Amniotic stem cell (primary cell): ENCODE results near the gene SGCE.
A peak's percentile ranks its signal among the peaks of the same experiment; 100 is the strongest.

ENCODE experiments used
- DNase-seq: peaks from one replicate; lab custom pipeline; 2025; lab: John Stamatoyannopoulos, UW

The SGCE gene

DNA sequence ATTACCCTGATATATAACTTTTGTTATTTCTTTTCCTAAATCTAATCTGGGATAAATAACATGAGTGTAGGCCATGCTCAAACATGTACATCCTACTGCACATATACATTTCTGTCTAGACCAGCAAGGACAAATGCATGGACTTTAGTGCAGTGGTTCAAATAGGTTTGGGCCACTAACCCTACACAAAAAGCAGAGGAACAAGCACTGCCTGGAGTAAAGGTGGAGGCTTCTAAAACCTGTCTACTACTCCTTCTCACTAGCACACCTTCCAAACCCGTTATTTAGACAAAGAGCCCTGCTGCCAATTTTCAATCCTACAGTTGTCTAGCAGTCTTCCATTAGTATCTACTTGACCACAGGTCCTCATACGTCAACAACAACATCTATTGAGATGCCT is 34.8 kb downstream of the SGCE start:
- DNase-seq, result no peak

DNA sequence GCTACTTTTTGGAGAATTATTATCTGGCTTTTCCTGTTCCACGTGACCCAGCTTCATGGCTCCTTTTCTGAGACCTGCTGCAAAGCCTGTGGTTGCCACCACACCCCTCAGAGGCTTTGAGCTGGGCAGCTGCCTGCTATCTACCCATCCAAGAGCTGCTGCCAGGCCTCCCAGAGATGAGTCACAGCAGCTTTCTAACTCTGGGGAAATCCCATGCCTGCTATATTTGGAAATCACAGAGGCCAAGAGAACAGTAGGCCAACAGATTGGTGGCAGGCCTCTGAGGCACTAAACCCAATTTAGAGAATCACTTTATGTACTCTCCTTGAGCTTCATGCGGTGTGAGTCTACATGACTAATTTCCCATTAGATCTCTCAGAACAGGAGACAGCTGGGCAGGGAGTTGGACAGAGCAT is 35.2 kb downstream of the SGCE start:
- peak; percentile 83 for DNase-seq

DNA sequence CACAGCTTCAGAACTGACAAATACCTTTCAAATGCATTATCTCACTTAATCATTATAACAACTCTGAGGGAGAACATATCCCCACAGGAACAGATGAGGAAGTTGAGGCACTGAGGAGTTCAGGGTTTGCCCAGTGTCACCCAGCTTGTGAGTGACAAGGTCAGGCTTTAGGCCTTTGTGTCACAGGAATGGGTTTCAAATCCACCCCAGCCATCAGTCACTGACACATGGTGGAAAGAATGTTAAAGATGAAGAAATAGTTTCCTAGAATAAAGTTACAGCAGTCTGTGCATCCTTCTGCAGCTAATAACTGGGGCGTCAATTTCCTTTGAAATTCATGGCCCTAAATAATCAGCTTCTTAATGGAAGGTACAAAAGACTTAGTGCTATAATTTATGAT is 37.8 kb downstream of the SGCE start:
- DNase-seq, result no peak

DNA sequence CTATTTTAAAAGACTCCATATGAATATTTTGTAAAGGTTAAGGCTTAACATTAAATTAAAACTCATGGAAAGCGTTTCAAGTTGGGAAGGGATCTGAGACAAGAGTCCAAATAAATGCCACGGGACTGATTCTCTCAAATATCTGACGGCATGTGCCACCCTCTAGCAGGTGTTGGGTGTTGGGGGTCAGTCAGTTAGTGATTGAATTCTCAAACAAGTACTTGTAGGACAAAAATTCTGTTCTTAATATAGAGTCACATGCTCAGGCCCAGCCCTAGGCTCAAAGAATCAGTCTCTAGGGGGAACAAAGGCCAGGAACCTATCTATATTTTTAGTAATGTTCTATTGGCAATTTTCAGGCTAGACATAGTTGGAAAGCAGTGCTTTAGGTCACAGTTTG is 39.1 kb downstream of the SGCE start:
- DNase-seq, result no peak

DNA sequence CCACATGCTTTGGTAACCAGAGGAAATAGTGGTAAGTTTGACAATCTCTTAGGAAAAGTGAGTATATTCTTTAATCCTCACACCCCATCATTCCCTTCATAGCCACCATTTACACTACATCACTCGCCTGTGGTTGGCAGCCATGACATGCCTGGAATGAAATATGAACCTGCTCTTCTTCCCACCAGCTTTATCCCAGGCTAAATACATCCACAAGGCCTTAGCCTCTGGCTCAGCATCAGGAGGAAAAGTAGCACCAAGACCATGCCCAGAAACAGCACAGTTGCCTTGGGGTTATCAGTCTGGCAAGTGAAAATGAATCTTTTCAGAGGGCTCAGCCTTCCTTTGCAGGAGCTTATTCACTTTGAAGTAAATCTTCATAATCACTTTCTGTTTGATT is 40.3 kb downstream of the SGCE start:
- DNase-seq, result no peak

DNA sequence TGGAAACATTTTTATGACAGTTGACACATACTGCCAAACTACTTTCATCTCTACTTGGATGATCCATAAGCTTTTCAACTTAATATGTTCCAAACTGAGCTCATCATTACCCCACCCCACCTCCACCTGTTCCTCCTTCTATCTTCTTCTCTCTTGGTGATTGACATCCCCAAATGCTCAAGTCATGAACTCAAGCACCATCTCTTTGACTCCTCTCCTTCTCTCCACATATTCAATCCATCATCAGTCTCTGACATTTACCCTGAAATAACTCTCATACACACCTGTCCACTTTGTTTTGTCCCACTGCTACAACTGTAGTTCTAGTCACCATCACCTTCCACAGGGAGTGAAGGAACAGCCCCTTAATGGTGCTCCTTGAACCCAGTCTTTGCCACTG is 43.3 kb downstream of the SGCE start:
- no peak for DNase-seq

DNA sequence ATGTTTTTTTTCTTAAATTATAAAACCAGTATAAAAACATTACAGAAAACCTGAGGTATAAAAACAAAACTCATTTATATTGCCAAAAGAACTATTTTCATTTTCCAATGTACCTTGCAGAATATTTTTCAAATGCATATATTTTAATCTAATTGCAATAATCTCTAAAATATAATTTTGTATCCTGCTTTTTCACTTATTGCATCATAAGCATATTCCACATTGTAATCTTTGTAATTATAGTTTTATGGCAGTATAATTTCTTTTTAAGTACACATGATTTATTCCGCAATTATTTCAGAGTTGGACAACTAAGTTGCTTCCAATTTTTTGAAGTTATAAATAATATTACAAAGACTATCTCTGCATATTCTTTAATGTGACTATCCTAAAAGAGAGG is 43.7 kb downstream of the SGCE start:
- no peak for DNase-seq

DNA sequence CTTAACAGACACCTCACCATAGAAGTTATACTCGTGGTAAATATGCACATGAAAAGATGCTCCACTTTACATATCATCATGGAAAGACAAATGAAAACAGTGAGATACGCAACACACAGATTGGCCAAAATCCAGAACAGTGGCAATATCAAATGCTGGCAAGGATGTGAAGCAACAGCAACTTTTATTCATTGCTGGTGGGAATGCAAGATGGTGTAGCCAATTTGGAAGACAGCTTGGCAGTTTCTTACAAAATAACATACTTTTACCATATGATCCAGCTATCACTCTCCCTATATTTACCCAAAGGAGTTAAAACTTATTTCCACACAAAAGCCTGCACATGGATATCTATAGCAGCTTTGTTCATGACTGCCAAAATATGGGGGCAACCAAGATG is 46.4 kb downstream of the SGCE start:
- no peak for DNase-seq

DNA sequence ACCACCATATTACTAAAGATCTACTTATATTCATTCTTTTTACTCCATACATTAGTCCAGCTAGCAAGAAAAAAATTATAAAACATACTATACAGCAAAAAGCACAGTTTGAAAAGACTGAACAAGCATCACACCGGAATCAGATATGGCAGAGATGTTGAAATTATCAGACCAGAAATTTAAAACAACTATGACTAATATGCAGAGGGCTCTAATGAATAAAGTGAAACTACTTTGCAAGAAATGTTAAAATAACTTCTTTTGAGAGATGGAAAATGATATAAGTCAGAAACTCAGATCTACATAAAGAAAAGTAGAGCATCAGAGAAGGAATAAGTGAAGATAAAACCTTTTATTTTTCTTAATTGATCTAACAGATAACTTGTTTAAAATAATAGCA is 50.9 kb downstream of the SGCE start:
- DNase-seq, result no peak

DNA sequence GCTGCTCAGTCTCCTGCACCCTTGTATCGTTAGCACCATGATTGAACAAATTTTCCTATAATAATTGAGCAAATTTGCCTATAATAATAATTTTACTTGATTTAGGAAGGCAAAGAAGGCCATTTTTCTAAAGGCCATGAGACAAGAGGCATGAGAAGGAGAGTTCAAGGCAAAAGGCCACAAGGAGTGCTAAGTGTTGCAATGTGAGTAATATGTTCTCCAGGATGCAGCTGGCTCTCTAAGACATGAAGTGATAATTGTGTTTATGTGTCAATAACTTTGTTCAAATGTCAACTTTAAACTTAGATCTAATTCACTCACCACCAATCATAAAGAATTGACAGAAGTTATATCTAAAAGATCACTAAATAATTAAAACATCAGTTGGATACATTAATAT is 53.8 kb downstream of the SGCE start:
- no peak for DNase-seq

DNA sequence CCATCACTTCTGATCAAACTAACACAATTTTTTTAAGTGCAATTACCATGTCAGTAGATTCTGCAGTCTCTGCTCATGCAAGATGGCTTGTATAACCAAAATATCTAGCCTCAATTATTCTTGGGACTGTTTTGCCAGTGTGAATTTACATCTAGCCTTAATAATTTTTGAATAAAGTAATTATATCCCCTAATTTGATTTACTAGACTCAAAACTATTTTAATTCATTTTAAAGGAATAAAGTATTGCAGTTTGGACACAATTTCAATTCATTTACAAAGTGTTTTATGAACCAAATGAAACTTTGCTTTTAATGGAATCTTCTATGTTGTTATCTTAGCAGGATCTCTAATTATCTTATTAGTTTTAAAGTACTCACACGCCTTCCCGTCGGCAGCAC is 55.7 kb downstream of the SGCE start:
- no peak for DNase-seq

DNA sequence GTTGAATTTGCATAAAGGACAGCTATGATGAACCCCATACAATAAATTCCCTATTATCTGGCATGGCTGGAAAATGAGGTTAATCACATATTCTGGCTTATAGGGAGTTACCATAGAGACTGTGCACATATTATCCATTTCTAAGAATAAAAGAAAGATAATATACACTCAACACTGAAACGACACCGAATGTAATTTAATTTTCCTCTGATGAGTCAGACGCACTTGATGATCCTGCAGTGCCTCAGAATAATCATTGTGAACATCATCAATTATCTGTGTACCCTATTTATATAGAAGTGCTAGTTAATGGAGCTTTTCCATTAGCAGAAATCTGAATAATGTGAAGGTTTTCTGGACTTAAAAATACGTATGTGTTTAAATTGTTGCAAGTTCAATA is 60.2 kb downstream of the SGCE start:
- no peak for DNase-seq

DNA sequence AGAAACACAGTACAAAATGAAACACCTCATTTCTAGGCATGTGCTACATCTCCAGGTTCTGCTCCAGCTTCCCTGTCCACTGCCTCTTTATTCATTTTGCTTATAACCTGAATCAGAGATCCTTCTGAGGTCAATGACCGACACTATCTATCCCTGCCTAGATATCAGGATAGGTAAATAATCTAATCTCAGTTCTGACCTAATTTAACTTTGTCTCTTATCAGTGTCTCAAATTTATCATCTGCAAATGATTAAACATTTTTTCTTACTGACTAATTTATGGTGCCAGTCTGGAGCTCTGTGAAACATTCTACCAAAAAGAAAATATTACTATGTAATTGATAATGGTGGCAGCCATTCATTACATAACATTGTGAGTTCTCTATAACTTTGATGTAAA is 61.1 kb downstream of the SGCE start:
- no peak for DNase-seq

DNA sequence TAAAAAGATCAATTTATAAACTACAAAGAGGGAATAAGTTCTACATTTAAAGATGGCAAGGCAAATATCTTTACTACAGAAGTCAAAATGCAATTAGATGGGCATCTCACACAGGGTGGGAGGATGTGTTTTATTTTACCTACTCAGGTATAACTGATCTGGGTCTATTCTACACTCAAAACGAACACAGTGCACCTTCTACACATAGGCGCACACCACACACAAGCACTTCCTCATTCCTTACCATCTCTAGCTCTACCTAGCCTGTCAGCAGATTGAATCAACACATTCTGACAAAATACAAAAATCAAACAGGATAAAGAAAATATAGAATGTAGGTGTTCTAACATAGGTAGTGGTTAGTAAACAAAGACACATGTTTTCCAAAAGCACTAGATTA is 64.8 kb downstream of the SGCE start:
- DNase-seq, result no peak

DNA sequence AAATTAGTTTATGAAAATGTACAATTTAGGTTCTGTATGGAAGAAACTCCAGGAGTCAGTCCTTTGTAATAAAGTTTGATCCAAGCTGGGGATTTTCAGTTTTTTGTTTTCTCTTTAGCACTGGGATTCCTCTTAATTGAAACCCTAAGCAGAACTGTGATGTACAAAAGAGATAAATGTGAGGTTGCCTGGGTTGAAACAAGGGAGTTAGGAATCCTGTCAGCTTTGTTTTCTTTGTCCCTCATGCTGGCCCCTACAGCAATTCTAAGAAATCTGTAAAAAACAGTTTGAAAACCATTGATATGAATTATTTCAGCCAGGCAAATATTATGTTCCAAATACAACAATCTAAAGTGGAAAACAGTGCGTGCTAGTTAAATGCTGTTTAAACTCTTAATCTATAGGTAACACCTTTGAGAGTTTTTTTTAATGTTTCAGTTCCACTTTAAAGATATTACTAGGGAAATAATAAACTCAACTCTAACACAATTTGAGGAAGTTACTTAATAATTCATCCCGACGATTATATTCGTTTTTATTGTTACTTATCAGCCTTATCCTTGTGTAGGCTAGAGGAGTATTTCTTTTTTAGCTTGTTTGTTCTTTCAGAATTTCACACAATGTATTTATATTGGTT is 65.3 kb downstream of the SGCE start:
- DNase-seq, result no peak

DNA sequence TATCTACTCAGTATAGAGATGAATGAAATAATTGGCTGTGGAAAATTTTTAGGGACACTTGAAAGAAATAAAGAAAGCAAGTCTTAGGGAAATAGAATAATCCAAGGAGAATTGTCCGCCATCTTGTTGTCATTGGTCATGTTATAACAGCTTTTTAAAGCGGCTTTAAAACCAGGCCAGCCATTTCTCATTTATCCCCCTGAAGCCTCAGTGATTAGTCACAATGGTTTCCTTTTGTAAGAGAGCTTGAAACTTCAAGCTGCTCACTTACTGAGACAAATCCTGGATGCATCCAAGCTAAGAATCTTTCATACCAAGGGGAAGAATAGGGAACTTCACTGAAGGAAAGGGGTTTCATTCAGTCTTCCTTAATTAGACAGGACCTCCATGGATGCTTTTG is 67.9 kb downstream of the SGCE start:
- DNase-seq, result no peak

DNA sequence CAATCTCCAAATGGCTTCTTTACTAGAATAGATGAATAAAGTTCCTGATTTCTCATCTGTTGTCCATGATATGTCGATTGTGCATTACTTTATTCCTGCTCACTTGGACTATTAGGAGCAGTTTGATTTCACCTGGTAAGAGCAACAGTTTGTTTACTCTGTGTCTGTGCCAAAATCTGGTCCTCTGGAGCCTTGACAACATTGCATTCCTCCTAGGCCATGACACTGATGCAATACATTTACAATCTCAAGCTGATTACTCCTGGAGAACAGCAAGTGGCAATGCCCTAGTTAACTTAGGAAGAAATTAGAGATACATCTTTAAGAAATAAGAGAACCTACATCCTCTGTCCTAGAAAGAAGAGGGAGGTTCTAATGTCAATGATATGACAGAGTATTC is 71.8 kb downstream of the SGCE start:
- no peak for DNase-seq

DNA sequence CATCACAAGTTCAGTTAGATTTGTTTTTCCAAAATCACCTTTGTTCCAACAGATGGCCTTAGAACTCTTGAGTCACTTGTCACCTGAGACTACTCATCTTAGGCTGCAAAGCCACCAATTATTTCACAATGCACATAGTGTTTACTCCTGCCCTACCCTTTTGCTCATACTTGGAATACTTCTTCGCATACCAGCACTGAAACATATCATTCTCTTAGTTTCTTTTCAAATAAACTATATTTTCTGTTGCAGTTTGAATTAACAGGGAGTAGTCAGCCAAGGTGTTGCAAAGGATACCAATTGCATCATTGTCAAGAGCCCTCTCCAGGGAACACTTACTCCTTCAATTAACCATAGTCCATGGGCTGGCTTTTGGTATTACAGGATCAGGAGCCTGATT is 75.3 kb downstream of the SGCE start:
- DNase-seq, result no peak

DNA sequence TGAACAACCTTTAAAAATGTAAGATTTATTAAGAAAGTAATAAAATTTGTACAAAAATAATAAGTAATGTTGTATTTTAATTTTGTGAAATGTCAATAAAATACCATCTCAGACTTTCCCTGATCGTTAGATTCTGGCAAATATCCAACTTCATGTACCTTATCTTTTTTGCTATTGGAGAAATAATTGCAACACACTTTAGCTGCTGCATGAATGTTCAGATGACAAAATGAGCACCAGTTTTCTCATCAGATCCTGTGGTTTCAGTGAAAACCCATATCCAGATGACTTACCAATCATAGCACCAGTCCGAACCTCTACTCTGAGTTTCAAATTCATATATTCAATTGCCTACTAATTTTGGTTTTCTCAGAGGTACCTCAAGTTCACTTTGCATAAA is 76.5 kb downstream of the SGCE start:
- no peak for DNase-seq

DNA sequence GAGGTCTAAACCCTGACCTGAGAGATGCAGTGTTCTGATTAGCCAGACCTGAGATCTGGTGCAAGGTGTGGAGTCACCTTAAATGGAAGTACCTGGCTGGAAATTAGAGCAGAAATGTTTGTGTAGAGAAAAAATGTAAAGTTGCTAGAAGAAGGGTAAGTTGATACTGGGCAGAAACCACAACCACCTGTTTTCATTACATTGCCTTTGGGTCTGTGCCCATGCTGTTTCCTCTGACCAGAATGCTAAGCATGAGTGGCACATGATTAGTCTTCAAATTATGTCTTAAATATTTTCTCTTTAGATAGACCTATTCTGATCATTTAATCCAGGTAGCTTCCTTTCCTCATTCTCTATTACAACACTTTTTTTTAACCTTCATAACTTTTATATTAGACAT is 77.3 kb downstream of the SGCE start:
- DNase-seq, result no peak

DNA sequence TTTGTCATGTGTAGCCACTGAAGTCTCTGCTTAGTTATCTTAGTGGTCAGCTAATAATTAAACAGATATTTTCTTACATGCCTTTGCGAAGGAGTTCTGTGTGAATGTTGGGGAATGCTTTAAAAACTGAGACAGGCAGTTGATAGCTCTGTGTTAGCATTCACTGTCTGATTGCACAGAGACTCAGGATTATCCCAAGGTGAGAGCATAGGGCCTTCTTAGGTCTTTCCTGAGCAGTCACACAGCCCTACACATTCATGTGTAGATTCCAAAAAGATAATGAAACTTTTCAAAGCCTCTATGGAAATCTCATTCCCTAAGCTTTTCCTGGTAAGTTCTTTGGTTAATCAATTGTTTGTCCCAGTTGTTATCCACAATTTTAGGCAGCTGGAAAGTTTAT is 78.6 kb downstream of the SGCE start:
- no peak for DNase-seq

DNA sequence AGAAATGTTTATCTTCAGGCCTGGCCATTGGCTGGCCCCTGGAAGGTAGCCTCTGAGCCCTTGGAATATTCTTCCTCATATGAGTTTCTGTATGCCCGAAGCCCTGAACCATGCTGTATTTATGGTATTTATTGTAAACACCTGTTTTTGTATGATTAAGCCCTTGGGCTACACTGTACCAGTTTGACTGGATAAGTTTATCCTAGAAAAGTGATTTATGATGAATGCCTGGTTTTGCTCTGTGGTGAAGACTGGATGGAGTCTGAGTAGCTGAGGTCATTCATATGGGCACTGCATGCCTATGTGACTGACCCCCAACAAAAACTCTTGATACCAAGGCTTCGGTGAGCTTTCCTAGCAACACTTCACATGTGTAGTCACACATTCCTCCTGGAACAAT is 79.6 kb downstream of the SGCE start:
- no peak for DNase-seq

DNA sequence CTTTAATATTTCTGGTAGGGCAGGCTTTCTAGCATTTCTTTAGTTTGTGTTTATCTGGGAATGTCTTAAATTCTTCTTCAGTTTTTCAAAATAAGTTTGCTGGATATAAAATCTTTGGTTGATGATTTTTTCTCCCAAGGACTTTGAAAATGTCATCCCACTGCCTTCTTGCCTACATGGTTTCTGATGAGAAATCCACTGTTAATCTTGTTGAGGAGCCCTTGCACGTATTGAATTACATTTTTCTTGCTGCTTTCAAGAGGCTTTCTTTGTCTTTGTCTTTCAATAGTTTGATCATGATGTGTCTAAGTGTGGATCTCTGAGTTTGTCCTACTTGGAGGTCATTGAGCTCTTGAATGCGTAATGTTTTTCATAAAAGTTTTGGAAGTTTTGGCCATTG is 80.3 kb downstream of the SGCE start:
- DNase-seq, result no peak

DNA sequence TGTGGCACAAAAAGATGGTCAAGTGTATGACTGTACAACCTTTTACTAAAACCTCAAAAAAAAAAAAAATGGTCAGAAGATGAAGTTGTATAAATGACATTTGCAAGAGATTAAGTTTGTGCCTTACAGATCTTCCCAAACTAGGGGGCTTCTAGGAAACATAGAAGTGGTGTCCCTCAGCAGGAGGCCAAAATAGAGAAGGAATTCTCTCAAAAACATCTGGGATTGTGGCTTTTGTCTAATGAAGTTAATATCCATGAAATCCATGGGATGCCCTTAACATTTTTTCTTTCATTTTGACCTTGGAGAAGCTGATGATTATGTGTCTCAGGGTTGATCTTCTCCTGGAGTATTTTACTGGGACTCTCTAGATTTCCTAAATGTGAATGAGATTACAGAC is 84.1 kb downstream of the SGCE start:
- DNase-seq, result no peak

DNA sequence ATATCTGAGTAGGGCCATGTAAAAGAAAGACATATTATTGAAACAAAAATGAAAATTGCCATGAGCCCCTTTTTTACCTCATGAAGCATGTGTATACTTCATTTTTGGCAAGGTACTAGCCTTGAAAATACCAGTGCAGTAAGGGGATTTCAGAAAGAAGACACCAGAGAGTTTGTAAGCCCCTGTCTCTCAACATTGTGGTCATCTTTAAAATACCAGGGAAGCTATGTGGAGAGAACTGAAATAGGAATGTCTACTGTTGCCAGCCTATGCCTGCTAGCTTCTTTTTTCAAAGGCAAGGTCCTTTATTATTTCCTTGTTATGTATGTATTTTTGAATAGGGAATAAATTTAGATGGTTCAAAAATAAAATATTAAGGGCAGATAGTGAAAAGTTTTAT is 88.5 kb downstream of the SGCE start:
- DNase-seq, result no peak
